Fibroblast of villous mesenchyme (primary cell): Measurements from ENCODE around the gene TRAP1. TPM values are rescaled to one million over a fixed set of nuclear protein-coding genes. Genes with fewer than 3 reads are reported as not detected.

ENCODE experiments used
- DNase-seq: peaks from one replicate; pipeline ENCODE4 v3.0.0-alpha.2; 2010; ENCODE audit warnings: low read depth
- H3K4me3 ChIP-seq: 2 replicates; pipeline ENCODE4 v1.5.1; 2011; ENCODE audit warnings: low read depth, mild to moderate bottlenecking, low read length
- total RNA-seq: library from RNA; depleted of rRNA; stranded (reverse); fragments of >200 nt; gene quantifications from 2 replicates; pipeline ENCODE4 v1.2.3, GENCODE V29; 2012
- TF ChIP-seq, protein P1 (sequence below): IDR thresholded peaks from 2 replicates; pipeline ENCODE4 v1.5.1; 2012; ENCODE audit warnings: low read depth, mild to moderate bottlenecking, low read length; ENCODE audit not compliant: insufficient read depth

TRAP1 gene
- total RNA-seq, 1 donor = 59.6 TPM

DNA sequence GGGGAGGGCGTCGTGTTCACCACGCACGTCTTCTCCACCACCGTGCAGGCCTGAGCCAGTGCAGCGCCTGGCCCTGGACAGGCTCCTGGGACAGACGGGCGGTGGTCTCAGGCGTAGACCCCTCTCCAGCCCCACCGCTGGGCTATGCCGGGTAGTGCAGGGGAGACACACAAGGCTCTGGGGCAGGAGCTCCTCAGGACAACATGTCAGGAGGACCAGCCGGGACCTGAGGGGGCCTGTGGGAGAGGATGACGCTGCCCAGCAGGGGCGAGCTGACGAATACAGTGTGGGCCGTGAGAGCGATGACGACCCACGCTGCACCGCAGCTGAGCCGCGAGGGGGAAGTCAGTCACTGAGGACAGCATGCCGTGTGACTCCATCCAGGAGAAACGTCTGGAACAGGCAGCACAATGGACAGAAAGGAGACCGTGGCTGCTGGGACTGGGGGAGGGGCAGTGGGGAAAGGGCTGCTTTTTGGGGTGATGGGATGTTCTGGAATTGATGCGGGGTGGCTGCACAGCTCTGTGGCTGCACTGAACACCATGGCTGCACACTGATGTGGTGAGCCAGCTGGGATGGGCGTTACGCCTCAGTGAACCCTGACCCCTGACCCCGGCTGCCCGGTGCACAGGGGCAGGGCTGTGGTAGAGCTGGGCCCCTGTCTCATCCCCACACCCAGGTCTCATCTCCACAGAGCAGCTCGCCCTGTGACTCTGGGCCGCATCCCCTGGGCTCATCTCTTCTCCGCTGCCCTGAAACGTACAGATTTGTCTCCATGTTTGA is 42.6 kb downstream of the TRAP1 start:
- no peak overlapping the region for H3K4me3 ChIP-seq
- no peak for DNase-seq
- TF ChIP-seq, protein P1, sequence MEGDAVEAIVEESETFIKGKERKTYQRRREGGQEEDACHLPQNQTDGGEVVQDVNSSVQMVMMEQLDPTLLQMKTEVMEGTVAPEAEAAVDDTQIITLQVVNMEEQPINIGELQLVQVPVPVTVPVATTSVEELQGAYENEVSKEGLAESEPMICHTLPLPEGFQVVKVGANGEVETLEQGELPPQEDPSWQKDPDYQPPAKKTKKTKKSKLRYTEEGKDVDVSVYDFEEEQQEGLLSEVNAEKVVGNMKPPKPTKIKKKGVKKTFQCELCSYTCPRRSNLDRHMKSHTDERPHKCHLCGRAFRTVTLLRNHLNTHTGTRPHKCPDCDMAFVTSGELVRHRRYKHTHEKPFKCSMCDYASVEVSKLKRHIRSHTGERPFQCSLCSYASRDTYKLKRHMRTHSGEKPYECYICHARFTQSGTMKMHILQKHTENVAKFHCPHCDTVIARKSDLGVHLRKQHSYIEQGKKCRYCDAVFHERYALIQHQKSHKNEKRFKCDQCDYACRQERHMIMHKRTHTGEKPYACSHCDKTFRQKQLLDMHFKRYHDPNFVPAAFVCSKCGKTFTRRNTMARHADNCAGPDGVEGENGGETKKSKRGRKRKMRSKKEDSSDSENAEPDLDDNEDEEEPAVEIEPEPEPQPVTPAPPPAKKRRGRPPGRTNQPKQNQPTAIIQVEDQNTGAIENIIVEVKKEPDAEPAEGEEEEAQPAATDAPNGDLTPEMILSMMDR = no peak

DNA sequence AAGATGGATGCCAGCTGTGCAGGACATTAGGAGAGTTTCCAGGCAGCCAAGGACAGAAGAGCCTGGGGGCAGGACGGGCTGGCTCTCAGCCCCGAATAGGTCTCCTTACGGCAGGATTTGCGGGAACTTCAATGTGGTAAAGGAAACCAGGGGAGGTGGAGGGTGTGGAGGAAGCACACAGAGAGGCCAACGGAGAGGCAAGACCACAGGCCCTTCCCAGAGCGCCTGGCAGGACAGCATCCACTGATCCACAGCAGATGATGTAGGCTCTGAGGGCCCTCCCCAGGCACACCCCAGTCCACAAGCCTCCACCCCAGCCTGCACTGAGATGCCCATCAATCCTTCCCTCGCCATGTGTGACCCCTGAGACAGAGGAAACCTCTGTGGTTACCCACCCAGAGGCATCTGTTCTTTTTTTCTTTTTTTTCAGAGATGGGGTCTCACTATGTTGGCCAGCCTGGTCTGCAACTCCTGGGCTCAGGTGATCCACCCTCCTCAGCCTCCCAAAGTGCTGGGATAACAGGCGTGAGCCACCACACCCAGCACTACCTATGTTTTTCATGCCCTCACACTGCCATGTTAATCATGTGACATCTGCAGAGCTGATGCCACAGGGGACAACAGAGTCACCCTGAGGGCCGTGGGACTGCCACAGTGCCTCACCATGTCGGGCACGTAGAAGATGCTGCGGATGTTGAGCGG is 43.5 kb downstream of the TRAP1 start:
- H3K4me3 ChIP-seq = no peak overlapping the region
- no peak for DNase-seq
- TF ChIP-seq, protein P1 = no peak

DNA sequence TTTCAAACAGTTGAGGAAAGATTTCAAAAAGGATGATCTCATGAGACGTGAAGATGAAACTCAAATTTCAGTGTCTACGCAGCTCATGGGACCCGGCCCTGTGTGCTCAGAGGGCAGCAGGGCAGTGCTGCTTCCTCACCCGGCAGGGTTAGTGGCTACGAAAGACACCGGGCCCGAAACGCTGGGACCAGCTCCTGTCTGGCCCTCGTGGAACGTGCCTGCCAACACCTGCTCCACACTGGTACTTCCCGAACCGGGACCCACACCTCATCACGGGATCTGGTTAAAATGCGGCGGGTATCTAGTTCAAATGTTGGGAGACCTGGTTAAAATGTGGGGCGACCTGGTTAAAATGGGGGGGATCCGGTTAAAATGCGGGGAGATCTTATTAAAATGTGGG is 44.1 kb downstream of the TRAP1 start:
- TF ChIP-seq, protein P1 = no peak
- DNase-seq = no peak
- no peak overlapping the region for H3K4me3 ChIP-seq

DNA sequence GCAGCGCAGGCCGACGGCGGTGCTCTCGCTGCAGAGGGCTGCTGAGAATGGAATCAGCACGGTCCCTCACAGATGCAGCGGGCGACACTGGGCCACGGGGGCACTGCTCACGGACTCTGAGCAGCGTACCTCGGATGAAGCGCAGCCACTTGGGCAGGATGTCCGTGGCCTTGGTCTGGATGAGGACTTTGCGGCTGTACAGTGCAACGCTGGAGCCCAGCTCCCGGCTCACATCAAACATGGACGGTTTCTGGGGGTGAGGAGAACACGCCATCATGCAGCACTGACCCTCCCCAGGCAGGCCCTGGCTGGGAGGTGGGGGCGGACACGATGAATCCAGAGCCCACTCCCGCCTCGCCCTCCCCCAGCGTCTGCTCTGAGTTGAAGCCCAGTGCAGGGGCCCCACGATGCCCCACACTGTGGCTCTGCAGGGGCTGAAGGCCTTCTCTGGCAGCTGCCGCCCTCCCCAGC is 44.7 kb downstream of the TRAP1 start:
- no peak for DNase-seq
- H3K4me3 ChIP-seq = no peak overlapping the region
- TF ChIP-seq, protein P1 = no peak

DNA sequence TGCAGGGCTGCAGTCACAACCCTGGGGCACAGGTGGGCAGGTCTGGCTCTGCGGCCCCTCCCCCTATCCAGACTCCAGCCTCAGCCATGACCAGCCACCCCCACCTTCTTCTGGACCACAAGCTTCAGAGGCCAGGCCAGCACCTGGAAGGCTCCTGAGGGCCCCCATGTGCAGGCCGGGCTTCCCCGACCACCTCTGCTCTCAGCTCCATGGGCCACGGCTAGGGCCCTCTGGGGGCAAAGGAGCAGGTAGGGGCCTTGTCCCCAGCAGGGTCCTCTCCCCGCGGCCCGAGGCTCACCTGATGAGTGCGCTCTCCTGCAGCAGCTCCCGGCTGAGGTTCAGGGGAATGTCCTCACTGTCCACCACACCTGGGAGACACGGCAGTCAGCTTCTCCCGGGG is 45.9 kb downstream of the TRAP1 start:
- TF ChIP-seq, protein P1 = no peak
- no peak overlapping the region for H3K4me3 ChIP-seq
- DNase-seq = no peak

DNA sequence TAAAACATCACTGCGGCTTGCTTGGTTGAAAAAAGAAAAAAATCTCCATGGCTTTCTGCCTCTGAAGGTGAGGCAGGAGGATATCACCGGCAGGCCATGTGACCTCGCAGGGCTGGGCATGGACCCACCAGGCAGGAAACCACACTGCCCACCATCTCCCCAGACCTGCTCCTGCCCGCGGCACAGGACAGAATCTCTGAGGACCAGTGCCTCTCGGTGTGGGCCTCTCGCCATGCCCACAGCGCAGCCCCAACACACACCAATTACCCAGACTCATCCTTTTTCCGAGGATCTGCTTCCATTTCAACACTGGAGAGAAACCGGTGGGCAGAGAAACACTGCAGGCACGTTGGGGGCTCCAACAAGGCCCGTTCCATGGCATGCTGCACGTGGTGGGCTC is 46.6 kb downstream of the TRAP1 start:
- TF ChIP-seq, protein P1 = no peak
- DNase-seq = no peak
- no peak overlapping the region for H3K4me3 ChIP-seq
